GM13977 (cell line): ENCODE results near the gene PIK3R3.

Experiments
- DNase-seq: peaks from one replicate; pipeline ENCODE4 v3.0.0; 2012; ENCODE audit warnings: low spot score
- CTCF ChIP-seq: IDR thresholded peaks from 2 replicates; pipeline ENCODE4 v1.5.1; 2012; ENCODE audit warnings: mild to moderate bottlenecking, control low read depth; ENCODE audit not compliant: insufficient read depth; ENCODE audit errors: extremely low read depth, missing control alignments
- in situ Hi-C: fragments of 300-500 bp; cut with MboI; formaldehyde crosslinking; loops from one replicate; pipeline ENCODE4 v1.12.0; 2022; ENCODE audit warnings: low sequenced_read_pairs, low pct_unique_long_range_greater_than_20kb, mixed read lengths, inconsistent platforms; ENCODE audit not compliant: unreplicated experiment

PIK3R3 gene

GRCh38 chr1:46112108-46112507 is 20.3 kb downstream of the PIK3R3 start:
- DNase-seq = no peak
- TF ChIP-seq CTCF = no peak
- in situ Hi-C loops = no loop called here

GRCh38 chr1:46110521-46110920 is 21.9 kb downstream of the PIK3R3 start:
- in situ Hi-C loops = no loop called here
- no peak for DNase-seq
- TF ChIP-seq CTCF = no peak

- in situ Hi-C loops = no loop called here
- DNase-seq = no peak
- TF ChIP-seq CTCF = no peak
These were observed 29.5 kb downstream of the PIK3R3 start for GRCh38 chr1:46102769-46103476.

GRCh38 chr1:46099215-46099614 is 33.2 kb downstream of the PIK3R3 start:
- DNase-seq = no peak
- in situ Hi-C loops = loop anchor here (10.0 kb wide), 1 partner anchor 54 kb away; no protein-coding TSS in a partner anchor
- no peak for TF ChIP-seq CTCF

- no peak for DNase-seq
- in situ Hi-C loops = loop anchor here (10.0 kb wide), 1 partner anchor 53 kb away; no protein-coding TSS in a partner anchor
- TF ChIP-seq CTCF = no peak
These were observed 34.3 kb downstream of the PIK3R3 start for GRCh38 chr1:46098027-46098712.

GRCh38 chr1:46097149-46097472 is 35.3 kb downstream of the PIK3R3 start:
- no peak for DNase-seq
- no peak for TF ChIP-seq CTCF
- in situ Hi-C loops = loop anchor here (10.0 kb wide), 1 partner anchor 52 kb away; no protein-coding TSS in a partner anchor
